ENCODE results near the gene MINAR1. TPM values are rescaled to one million over a fixed set of nuclear protein-coding genes. Genes with fewer than 3 reads are reported as not detected.
A peak's percentile ranks its signal among the peaks of the same experiment; 100 is the strongest.

Gene MINAR1
- under 1 TPM; 0.45 TPM for total RNA-seq

GRCh38 chr15:79431636-79432344 is at the start of gene MINAR1:
Gene MINAR1, plus strand, starts transcription at chr15:79432336. Its CDS starts 23,812 bp downstream, at chr15:79456148.
- ATAC-seq (peak; percentile 30), DNase-seq (peak; percentile 26)
- H3K27ac Mint-ChIP-seq = no peak within 1 kb of the TSS
- CTCF ChIA-PET = interaction anchor here (1.7 kb wide), 1 partner anchor 51 kb away, joined by 6 read pairs; no protein-coding TSS in a partner anchor
- peaks cover 5% of the 10 kb centered on the region for H3K4me1 Mint-ChIP-seq (ENCODE audit: low read depth)
- peaks cover 50% of the 10 kb centered on the region for H3K27me3 Mint-ChIP-seq
- TF ChIP-seq CTCF (IDR thresholded peaks at IDR 0.05) = no peak
- no peaks in the 10 kb centered on the region for H3K9me3 Mint-ChIP-seq
- intact Hi-C loops (cut with micrococcal nuclease) = no loop called here
- POLR2A ChIA-PET = no interaction called here
- H3K4me3 Mint-ChIP-seq = no peak within 1 kb of the TSS
- no peaks in the 10 kb centered on the region for H3K36me3 Mint-ChIP-seq (ENCODE audit: low read depth)

- DNase-seq (no peak), ATAC-seq (no peak)
- H3K27ac Mint-ChIP-seq = no peak overlapping the region
- ChIA-PET CTCF (interaction anchor here (3.4 kb wide), 1 partner anchor 14 kb away, joined by 26 read pairs; no protein-coding TSS in a partner anchor), POLR2A (interaction anchor here (0.8 kb wide), 2 partner anchors 25 to 50 kb away, joined by 3 read pairs; no protein-coding TSS in a partner anchor)
- no peaks in the 10 kb centered on the region for H3K27me3 Mint-ChIP-seq
- TF ChIP-seq CTCF (IDR thresholded peaks at IDR 0.05) = no peak
- H3K36me3 Mint-ChIP-seq (ENCODE audit: low read depth) = peaks cover 4% of the 10 kb centered on the region
- no peaks in the 10 kb centered on the region for H3K4me1 Mint-ChIP-seq (ENCODE audit: low read depth)
- no peaks in the 10 kb centered on the region for H3K9me3 Mint-ChIP-seq
- no peak overlapping the region for H3K4me3 Mint-ChIP-seq
- intact Hi-C loops (cut with micrococcal nuclease) = no loop called here
Measured at GRCh38 chr15:79394231-79394630, 37.9 kb upstream of the MINAR1 start.

- CTCF ChIA-PET = no interaction called here
- POLR2A ChIA-PET = no interaction called here
- DNase-seq (no peak), ATAC-seq (no peak)
- Mint-ChIP-seq H3K9me3 (no peaks in the 10 kb centered on the region), H3K4me3 (no peak overlapping the region), H3K27ac (no peak overlapping the region), H3K4me1 (ENCODE audit: low read depth) (no peaks in the 10 kb centered on the region), H3K36me3 (ENCODE audit: low read depth) (peaks cover 7% of the 10 kb centered on the region), H3K27me3 (no peaks in the 10 kb centered on the region)
- no peak for TF ChIP-seq CTCF (IDR thresholded peaks at IDR 0.05)
- intact Hi-C loops (cut with micrococcal nuclease) = no loop called here
Measured at GRCh38 chr15:79396850-79397249, 35.3 kb upstream of the MINAR1 start.

- Mint-ChIP-seq H3K4me3 (no peak overlapping the region), H3K9me3 (no peaks in the 10 kb centered on the region), H3K27ac (no peak overlapping the region), H3K36me3 (ENCODE audit: low read depth) (peaks cover 7% of the 10 kb centered on the region), H3K27me3 (no peaks in the 10 kb centered on the region), H3K4me1 (ENCODE audit: low read depth) (no peaks in the 10 kb centered on the region)
- no peak for TF ChIP-seq CTCF (IDR thresholded peaks at IDR 0.05)
- intact Hi-C loops (cut with micrococcal nuclease) = no loop called here
- CTCF ChIA-PET = interaction anchor here (1.6 kb wide), 1 partner anchor 16 kb away, joined by 4 read pairs; no protein-coding TSS in a partner anchor
- POLR2A ChIA-PET = no interaction called here
- DNase-seq (no peak), ATAC-seq (no peak)
Measured at GRCh38 chr15:79397269-79397910, 34.7 kb upstream of the MINAR1 start.

- Mint-ChIP-seq H3K4me3 (no peak overlapping the region), H3K27ac (no peak overlapping the region), H3K9me3 (no peaks in the 10 kb centered on the region), H3K4me1 (ENCODE audit: low read depth) (no peaks in the 10 kb centered on the region), H3K27me3 (no peaks in the 10 kb centered on the region), H3K36me3 (ENCODE audit: low read depth) (peaks cover 7% of the 10 kb centered on the region)
- CTCF ChIA-PET = interaction anchor here (1.7 kb wide), 1 partner anchor 19 kb away, joined by 4 read pairs; no protein-coding TSS in a partner anchor
- DNase-seq = no peak
- no peak for TF ChIP-seq CTCF (IDR thresholded peaks at IDR 0.05)
- intact Hi-C loops (cut with micrococcal nuclease) = no loop called here
- POLR2A ChIA-PET = interaction anchor here (0.7 kb wide), 1 partner anchor 79 kb away, joined by 3 read pairs; no protein-coding TSS in a partner anchor
- no peak for ATAC-seq
Measured at GRCh38 chr15:79399606-79400005, 32.5 kb upstream of the MINAR1 start.

Data from activated CD8-positive, alpha-beta T cell treated with anti-CD3 and anti-CD28 coated beads for 36 hours (primary cell).